Eye (tissue), 1 donor: ENCODE data around the gene USP48.
"Not testable (repeated sequence)": the region's sequence is repeated elsewhere in the genome, so short reads cannot be mapped to it uniquely, and the experiment has no call there.

Source experiments
- DNase-seq: peaks from one replicate; pipeline ENCODE4 v3.0.0-alpha.2; 2015

USP48 gene

DNA sequence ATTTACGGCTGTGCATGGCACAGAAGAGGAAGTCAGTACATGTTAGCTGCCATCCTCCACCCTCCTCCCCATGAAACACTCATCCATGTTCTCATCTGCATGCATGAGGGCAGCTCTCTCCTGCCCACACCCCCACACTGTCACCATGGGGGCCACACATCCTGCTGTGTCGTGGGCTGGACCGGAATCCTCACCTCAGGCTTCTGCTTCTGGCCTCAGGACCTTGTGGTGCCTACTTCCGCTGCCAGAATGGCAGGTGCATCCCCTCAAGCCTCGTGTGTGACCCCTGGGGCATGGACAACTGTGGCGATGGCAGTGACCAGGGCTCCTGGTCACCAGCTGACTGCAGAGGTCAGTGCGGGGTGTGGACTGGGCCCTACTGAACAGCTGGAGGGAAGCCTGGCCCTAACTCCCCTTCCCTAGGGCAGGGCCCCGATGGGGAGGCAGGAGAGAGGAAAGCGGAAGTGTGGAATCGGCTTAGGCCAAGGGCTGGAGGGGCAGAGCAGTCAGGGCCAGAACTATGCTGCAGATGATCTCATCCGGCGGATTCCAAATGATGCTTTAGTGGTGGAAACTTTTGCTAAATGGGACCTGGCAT, 32.9 kb upstream of the USP48 start:
- DNase-seq, result no peak

- no peak for DNase-seq
Observed at GRCh38 chr1:21814981-21815582, 32.1 kb upstream of the USP48 start.

GRCh38 chr1:21814241-21814918, 31.4 kb upstream of the USP48 start:
- peak; percentile 54 for DNase-seq

DNA sequence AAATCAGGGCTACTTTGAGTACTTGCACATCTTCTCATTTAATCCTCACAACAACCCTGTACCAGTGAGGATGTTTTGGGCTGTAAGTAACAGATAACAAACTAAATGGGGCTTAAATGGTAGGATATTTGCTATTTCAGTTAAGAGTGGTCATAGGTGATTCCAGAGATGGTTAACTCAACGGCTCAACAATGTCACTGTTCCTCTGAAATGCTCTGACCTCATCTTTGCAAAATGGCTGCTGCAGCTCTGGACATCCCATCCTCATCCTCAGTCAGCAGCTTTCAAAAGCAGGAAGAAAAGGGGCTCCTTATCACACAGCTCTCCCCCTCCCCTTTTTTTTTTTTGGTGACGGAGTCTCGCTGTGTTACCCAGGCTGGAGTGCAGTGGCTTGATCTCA, 30.6 kb upstream of the USP48 start:
- DNase-seq, result no peak

DNA sequence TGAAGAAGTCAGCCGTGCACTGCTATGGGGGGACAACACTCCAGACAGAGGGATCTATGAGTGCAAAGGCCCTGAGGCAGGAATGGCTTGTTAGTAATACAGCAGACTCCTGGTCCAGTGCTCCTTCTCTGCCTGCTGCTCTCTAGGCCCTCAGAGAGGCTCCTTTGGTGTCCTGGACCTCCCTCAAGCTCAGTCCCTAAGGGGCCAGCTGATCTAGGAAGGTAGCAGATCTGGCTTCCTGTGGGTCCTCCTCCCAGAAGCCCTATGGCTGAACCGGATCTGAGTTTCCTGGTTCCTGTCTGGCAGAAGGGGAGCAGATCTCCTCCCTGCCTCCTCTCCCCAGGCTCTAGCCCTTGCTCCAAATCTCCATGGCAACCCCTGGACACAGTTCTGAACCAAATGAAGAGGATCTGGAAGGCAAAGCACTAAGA, 28.9 kb upstream of the USP48 start, which contains the start of gene LDLRAD2:
LDLRAD2 (plus strand) TSS at position 391 of the 431 bp plus-strand sequence. CDS start 187 bp downstream, outside the sequence.
- no peak for DNase-seq

DNA sequence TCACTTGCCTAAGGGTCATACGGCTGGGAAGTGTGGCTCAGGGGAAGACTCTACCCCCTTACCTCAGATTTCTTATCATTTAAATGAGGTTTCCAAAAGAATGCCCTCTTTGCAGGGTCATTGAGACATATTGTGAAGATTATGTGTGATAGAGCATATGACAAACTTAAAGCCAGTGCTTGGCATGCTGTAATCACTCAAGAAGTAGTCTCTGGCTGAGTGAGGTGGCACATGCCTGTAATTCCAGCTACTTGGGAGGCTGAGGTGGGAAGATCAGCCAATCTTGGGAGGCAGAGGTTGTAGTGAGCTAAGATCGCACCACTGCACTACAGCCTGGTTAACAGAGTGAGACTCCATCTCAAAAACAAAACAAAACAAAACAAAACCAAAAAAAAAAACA, 21.6 kb upstream of the USP48 start:
- DNase-seq, result no peak

- DNase-seq, result no peak
Observed at GRCh38 chr1:21801100-21801499, 18.2 kb upstream of the USP48 start.

GRCh38 chr1:21799730-21800129, 16.8 kb upstream of the USP48 start:
- no peak for DNase-seq

DNA sequence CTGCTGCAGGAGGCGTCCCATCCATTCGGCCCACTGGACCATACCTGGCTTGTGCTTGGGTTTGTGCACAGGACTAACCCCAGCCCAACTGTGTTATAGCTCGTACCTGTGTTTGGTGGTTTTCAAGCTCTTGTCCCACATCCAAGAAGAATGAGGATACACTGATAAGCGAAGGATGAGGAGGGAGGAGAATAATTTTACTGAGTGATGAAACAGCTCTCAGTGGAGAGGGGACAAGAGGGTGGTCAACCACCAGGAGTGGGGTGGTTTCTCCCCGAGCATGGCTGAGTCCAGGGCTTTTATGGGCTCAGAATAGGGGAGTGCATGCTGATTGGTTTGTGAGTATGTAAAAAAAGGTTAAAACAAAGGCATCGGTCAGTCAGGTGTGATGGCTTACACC, 12.1 kb upstream of the USP48 start:
- no peak for DNase-seq

DNA sequence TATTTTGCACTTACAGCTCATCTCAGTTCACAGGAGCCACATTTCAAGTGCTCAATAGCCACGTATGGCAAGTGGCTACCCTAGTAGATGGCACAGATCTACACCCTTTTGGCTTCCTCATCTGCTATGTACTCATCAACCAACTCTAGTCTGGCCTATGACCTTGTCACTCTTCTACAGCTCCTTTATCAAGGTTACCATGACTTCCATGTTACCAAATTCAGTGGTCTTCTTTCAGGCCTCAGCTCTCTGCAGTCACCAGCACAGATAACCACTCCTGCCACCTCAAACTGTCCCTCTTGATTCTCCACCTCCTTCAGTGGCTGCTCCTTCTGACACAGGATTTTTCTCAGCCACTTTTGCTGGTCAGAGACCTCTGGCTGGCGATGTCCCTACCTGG, 11.7 kb upstream of the USP48 start:
- no peak for DNase-seq

GRCh38 chr1:21793104-21793503, 10.2 kb upstream of the USP48 start:
- no peak for DNase-seq

GRCh38 chr1:21786640-21787039, 3.7 kb upstream of the USP48 start:
- no peak for DNase-seq

DNA sequence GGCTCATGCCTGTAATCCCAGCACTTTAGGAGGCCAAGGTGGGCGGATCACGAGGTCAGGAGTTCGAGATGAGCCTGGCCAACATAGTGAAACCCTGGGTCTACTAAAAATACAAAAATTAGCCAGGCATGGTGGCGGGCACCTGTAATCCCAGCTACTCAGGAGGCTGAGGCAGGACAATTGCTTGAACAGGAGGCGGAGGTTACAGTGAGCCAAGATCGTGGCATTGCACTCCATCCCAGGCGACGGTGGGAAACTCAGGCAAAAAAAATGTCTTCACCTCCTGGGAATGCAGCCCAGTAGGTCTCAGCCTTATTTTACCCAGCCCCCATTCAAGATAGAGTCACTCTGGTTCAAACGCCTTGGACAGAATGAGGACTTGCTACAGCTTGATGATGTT, 2.8 kb upstream of the USP48 start:
- not testable (repeated sequence) for DNase-seq

DNA sequence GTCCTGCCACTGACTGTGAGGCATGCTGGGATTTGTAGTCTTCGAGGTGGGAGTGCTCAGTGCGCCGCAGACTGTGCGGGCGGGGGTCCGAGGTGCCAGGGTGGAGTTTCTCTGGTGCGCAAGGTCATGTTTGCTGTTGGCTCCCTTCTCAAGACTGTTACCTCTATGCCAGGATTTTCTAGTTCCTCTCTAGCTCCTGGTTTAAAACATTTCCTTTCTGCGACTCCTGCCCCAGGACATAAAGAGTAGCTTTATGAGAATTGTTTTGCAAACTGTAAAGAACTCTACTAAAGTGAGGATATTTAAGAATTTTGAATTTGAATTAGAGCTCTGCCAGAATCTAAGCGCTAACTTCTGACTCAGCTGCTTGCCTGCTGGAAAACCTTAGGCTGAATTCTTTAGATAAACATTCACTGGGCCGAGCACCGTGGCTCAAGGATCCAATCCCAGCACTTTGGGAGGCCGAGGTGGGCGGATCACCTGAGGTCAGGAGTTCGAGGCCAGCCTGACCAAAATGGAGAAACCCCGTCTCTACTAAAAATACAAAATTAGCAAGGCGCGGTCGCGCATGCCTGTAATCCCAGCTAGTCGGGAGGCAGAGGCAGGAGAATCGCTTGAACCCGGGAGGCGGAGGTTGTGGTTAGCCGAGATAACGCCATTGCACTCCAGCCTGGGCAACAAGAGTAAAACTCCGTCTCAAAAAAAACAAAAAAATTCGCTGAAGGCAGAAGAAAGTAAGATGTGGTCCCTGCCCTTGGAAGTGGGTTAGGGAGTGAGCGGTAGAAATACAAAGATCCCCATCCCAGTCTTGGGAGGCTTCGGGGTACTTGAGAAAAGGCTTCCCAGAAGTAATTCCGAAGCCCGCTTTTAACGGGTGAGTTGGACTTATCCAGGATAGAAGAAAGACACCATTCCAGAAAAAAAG, 992 bp upstream of the USP48 start:
- DNase-seq, result no peak

DNA sequence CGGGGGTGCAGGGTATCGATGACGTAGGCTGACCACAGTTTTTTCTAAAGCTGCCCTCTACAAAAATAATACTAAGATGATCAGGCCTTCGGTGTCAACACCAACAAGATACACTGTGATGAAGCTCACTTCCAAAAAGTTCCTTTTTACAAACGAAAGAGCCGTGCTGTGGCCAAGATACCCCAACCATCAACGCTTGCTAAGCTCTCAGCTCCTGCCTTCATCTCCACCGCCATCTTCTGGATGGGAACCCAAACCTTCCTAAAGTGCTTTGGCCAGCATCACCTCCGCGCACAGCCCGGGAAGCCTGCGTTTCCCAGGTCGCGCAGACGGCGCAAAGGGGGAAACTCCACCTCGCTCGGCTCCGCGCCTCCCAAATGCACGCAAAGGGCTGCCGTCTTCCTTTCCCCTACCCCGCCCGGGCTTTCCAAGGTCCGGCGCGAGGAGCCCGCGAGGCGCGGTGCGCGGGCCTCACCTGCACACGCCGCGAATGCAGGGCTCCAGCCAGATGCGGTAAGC, 541 bp downstream of the USP48 start:
- DNase-seq, result peak; percentile 75

DNA sequence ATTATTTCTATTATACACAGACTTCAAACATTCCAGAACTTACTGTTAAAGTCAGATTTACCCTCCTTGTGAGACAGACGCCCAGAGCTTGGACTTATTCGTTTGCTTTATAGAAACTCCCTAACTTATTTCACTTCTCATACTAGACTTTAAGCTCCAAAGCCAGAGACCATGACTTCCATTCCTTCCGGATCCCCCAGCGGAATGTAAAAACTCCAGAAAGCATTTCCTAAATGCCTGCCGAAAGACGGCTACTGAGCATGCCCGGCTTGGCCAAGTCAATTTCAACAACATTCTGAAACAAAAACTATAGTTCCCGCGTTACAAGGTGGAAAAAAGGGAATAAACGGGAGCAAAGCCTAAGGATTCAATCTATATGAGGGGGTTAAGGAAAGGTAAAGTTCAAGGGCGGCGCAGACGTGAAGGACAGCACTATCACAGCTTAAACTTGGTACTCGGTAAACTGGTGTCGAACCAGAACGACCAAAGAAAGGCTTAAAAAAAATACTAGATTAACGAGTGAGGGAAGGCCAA, 1.1 kb downstream of the USP48 start:
- no peak for DNase-seq

DNA sequence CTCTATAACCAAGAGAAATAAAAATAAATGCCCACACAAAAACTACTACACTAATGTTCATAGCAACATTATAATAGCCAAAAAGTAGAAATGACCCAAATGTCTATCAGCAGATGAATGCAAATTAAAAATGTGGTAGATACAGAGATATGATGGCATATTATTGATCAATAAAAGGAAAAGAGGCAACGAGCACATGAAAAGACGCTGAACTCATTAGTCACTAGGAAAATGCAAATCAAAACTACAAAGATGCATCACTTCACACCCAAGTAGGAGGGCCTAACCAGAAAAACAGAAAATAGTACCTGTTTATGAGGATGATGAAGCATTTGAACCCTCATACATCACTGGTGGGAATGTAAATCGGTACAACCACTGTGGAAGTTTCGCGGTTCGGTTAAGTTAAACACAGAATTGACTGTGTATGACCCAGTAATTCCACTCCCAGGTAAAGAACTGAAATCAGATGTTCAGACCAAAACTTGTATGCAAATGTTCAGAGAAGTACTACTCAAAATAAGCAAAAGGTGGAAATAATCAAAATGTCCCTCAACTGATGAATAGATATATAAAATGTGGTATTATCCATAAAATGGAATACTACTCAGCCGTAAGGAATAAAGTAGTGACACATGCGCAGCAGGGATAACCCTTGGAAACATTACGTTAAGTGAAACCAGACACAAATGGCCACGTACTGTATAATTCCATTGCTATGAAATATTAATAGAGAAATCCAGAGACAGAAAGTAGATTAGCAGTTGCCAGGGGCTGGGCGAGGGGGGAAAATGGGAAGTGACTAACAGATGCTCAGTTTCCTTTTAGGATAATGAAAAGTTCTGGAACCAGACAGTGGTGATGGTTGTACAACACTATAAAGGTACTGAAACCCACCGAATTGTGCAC, 3.1 kb downstream of the USP48 start:
- no peak for DNase-seq

DNA sequence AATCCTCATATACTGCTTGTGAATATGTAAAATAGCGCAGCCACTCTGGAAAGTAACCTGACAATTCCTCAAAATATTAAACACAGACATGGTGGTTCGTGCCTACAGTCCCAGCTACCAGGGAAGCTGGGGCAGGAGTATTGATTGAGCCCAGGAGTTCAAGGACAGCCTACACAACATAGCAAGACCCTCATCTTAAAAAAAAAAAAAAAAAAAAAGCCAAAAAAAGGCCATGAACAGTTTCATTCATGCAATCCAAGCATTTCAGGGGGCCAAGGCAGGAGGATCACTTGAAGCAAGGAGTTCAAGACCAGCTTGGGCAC, 4.6 kb downstream of the USP48 start:
- DNase-seq, result no peak

- DNase-seq, result not testable (repeated sequence)
Observed at GRCh38 chr1:21776925-21777324, 6.0 kb downstream of the USP48 start.

DNA sequence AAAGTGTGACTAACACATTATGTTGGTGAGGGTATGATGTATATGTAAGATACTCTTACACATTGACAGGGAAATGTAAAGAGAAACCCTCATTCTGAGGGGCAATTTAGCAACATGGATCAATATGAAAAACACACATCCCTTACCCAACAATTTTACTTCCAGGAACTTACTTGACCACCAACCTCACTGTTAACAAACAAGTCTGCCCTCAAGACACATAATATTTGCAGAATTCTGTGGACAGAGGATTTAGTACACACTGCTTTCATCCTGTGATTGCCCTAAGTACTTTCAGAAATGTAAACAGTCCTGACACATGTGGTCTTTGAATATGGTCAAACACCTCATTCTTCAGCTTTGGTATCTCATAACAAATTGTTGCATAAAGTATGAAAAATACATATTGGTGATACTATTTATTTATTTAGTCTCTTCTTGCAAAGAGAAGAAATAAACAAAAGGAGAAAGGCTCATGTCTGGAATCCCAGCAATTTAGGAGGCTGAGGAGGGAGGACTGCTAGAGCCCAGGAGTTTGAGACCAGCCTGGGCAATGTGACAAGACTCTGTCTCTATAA, 6.9 kb downstream of the USP48 start:
- no peak for DNase-seq

GRCh38 chr1:21775550-21775914, 7.4 kb downstream of the USP48 start:
- no peak for DNase-seq
